IPS-15b (cell line): ENCODE results near the gene DDX47.
"Not testable (repeated sequence)": the region's sequence is repeated elsewhere in the genome, so short reads cannot be mapped to it uniquely, and the experiment has no call there.

Experiments
- H3K27me3 ChIP-seq: one replicate; pipeline ENCODE4 v1.6.1; 2013; ENCODE audit warnings: low read length; ENCODE audit not compliant: control insufficient read depth, insufficient read depth
- H3K36me3 ChIP-seq: one replicate; pipeline ENCODE4 v1.6.1; 2013; ENCODE audit warnings: low read length; ENCODE audit not compliant: control insufficient read depth, insufficient read depth
- H3K4me1 ChIP-seq: one replicate; pipeline ENCODE4 v1.6.1; 2013; ENCODE audit warnings: mild to moderate bottlenecking, low read length; ENCODE audit not compliant: control insufficient read depth, insufficient read depth
- H3K4me3 ChIP-seq: one replicate; pipeline ENCODE4 v1.5.1; 2013; ENCODE audit warnings: low read depth, low read length
- H3K9ac ChIP-seq: one replicate; pipeline ENCODE4 v1.6.1; 2013; ENCODE audit warnings: low read depth, mild to moderate bottlenecking, low read length
- H3K9me3 ChIP-seq: one replicate; pipeline ENCODE4 v1.6.1; 2013; ENCODE audit warnings: mild to moderate bottlenecking, low read length; ENCODE audit not compliant: control insufficient read depth, insufficient read depth

The DDX47 gene

GRCh38 chr12:12799163-12799920, 13.8 kb upstream of the DDX47 start:
- H3K9me3 ChIP-seq = no peaks in the 10 kb centered on the region
- H3K4me3 ChIP-seq = no peak overlapping the region
- no peaks in the 10 kb centered on the region for H3K27me3 ChIP-seq
- no peaks in the 10 kb centered on the region for H3K36me3 ChIP-seq
- H3K9ac ChIP-seq = no peak overlapping the region
- H3K4me1 ChIP-seq = no peaks in the 10 kb centered on the region

GRCh38 chr12:12800406-12801180, 12.6 kb upstream of the DDX47 start:
- H3K27me3 ChIP-seq = no peaks in the 10 kb centered on the region
- no peaks in the 10 kb centered on the region for H3K36me3 ChIP-seq
- H3K4me3 ChIP-seq = no peak overlapping the region
- no peaks in the 10 kb centered on the region for H3K9me3 ChIP-seq
- no peaks in the 10 kb centered on the region for H3K4me1 ChIP-seq
- no peak overlapping the region for H3K9ac ChIP-seq

GRCh38 chr12:12801656-12802055, 11.5 kb upstream of the DDX47 start:
- H3K27me3 ChIP-seq, H3K9ac ChIP-seq, H3K4me1 ChIP-seq, H3K4me3 ChIP-seq, H3K9me3 ChIP-seq, H3K36me3 ChIP-seq: not testable (repeated sequence)

- Histone ChIP-seq H3K4me1 (peaks cover 2% of the 10 kb centered on the region), H3K9me3 (no peaks in the 10 kb centered on the region), H3K36me3 (no peaks in the 10 kb centered on the region), H3K27me3 (no peaks in the 10 kb centered on the region), H3K9ac (no peak overlapping the region), H3K4me3 (no peak overlapping the region)
Observed at GRCh38 chr12:12803186-12803585, 10.0 kb upstream of the DDX47 start.

- H3K4me1 ChIP-seq = peaks cover 2% of the 10 kb centered on the region
- no peak overlapping the region for H3K9ac ChIP-seq
- no peaks in the 10 kb centered on the region for H3K36me3 ChIP-seq
- no peaks in the 10 kb centered on the region for H3K9me3 ChIP-seq
- no peaks in the 10 kb centered on the region for H3K27me3 ChIP-seq
- H3K4me3 ChIP-seq = no peak overlapping the region
Observed at GRCh38 chr12:12804011-12804410, 9.1 kb upstream of the DDX47 start.

GRCh38 chr12:12804432-12804886, 8.7 kb upstream of the DDX47 start:
- Histone ChIP-seq H3K4me1 (peaks cover 2% of the 10 kb centered on the region), H3K9ac (no peak overlapping the region), H3K9me3 (no peaks in the 10 kb centered on the region), H3K27me3 (no peaks in the 10 kb centered on the region), H3K36me3 (no peaks in the 10 kb centered on the region), H3K4me3 (no peak overlapping the region)

GRCh38 chr12:12806784-12807516, 6.2 kb upstream of the DDX47 start:
- no peak overlapping the region for H3K4me3 ChIP-seq
- H3K4me1 ChIP-seq = peaks cover 2% of the 10 kb centered on the region
- H3K36me3 ChIP-seq = no peaks in the 10 kb centered on the region
- H3K9ac ChIP-seq = no peak overlapping the region
- H3K27me3 ChIP-seq = no peaks in the 10 kb centered on the region
- H3K9me3 ChIP-seq = no peaks in the 10 kb centered on the region

GRCh38 chr12:12807517-12807903, 5.6 kb upstream of the DDX47 start:
- H3K4me1 ChIP-seq, H3K4me3 ChIP-seq, H3K9ac ChIP-seq: not testable (repeated sequence)

GRCh38 chr12:12807970-12808702, 5.0 kb upstream of the DDX47 start:
- Histone ChIP-seq H3K9ac (no peak overlapping the region), H3K9me3 (no peaks in the 10 kb centered on the region), H3K4me3 (no peak overlapping the region), H3K36me3 (no peaks in the 10 kb centered on the region), H3K27me3 (no peaks in the 10 kb centered on the region), H3K4me1 (peaks cover 2% of the 10 kb centered on the region)

More at GRCh38 chr12:12807517-12807903, 5.6 kb upstream of the DDX47 start:
- not testable (repeated sequence) for H3K36me3 ChIP-seq, H3K27me3 ChIP-seq, H3K9me3 ChIP-seq

GRCh38 chr12:12810553-12811021, 2.6 kb upstream of the DDX47 start:
- H3K36me3 ChIP-seq = no peaks in the 10 kb centered on the region
- peaks cover 2% of the 10 kb centered on the region for H3K4me1 ChIP-seq
- no peak overlapping the region for H3K9ac ChIP-seq

GRCh38 chr12:12811343-12811742, 1.8 kb upstream of the DDX47 start:
- H3K4me1 ChIP-seq = no peaks in the 10 kb centered on the region
- H3K27me3 ChIP-seq = no peaks in the 10 kb centered on the region
- no peak overlapping the region for H3K4me3 ChIP-seq
- H3K9me3 ChIP-seq = no peaks in the 10 kb centered on the region
- H3K36me3 ChIP-seq = no peaks in the 10 kb centered on the region
- H3K9ac ChIP-seq = no peak overlapping the region

More at GRCh38 chr12:12810553-12811021, 2.6 kb upstream of the DDX47 start:
- Histone ChIP-seq H3K4me3 (no peak overlapping the region), H3K9me3 (no peaks in the 10 kb centered on the region), H3K27me3 (no peaks in the 10 kb centered on the region)
